ENCODE measurements around the gene NR1D1.

The NR1D1 gene

DNA sequence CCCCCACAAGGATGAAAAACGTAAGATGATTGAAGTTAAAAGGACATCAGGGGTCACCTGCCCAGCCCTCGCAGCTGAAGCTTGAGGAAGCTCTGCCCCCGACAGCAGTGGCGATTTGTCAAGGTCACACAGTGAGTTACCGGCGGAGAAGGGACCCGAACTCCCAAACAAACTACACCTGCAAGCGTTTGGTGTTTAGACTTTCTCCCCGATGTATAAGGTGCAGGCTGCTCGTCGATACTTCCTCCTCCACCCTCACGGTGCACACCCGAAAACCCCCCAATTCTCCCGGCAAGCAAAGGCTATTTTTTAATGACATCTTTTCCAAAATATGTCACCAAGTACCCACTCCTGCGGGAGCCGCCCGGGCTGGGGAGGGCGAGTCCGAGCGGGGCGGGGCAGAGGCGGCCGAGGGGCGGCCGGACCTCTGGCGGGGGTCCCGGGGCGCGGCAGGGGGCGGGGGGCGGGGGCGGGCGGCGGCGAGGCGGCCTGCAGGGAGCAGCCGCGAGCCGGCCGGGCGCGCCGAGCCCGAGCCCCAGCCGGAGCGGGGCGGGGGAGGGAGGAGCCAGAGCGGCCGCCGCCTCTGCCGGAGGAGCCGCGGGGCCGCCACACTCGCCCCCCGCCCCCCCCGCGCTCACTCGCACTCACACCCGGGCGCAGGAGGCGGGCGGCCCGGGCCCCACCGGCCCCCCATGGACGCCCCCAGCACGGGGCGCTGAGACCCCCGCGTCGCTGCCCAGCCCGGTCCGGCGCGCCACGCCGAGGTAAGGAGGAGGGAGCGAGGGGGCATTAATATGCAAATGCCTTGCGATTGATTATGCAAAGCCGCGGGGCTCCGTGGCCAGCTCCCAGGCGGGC, 37.8 kb downstream of the NR1D1 start, which contains the start of gene THRA:
Gene THRA, plus strand, starts transcription at position 637 of the 858 bp plus-strand sequence. CDS start 11,524 bp downstream, outside the sequence.
- no peak for TF ChIP-seq CTCF (conservative IDR thresholded peaks at IDR 0.05; ENCODE audit: low read depth, low read length)
- Histone ChIP-seq H3K27ac (peak within 1 kb of the TSS; percentile 41), H3K36me3 (ENCODE audit: insufficient read depth) (no peaks in the 10 kb centered on the region)

GRCh38 chr17:40061609-40062038, 38.8 kb downstream of the NR1D1 start:
- no peak for TF ChIP-seq CTCF (conservative IDR thresholded peaks at IDR 0.05; ENCODE audit: low read depth, low read length)
- H3K27ac ChIP-seq: no peak overlapping the region
- no peak overlapping the region for H3K9ac ChIP-seq
- no peak overlapping the region for H3K4me3 ChIP-seq (IDR thresholded peaks at IDR 0.05; ENCODE audit: insufficient read depth, low read depth, low read length)
- peaks cover 17% of the 10 kb centered on the region for H3K27me3 ChIP-seq (ENCODE audit: insufficient read depth, low read depth)
- no peaks in the 10 kb centered on the region; the same call in 1 of the 2 replicates for H3K79me2 ChIP-seq (ENCODE audit: insufficient read depth, low read depth)
- peaks cover 25% of the 10 kb centered on the region for H3K4me1 ChIP-seq (ENCODE audit: low read depth, poor library complexity, severe bottlenecking)
- H3K36me3 ChIP-seq (ENCODE audit: insufficient read depth): no peaks in the 10 kb centered on the region
- H4K20me1 ChIP-seq (ENCODE audit: insufficient read depth): no peaks in the 10 kb centered on the region
- H3K4me2 ChIP-seq: no peak overlapping the region; the same call in 1 of the 2 replicates
- no peak overlapping the region for H2AFZ ChIP-seq (ENCODE audit: low read depth)

More for the DNA sequence above, 37.8 kb downstream of the NR1D1 start, which contains the start of gene THRA:
- H3K4me1 ChIP-seq (ENCODE audit: low read depth, poor library complexity, severe bottlenecking): peaks cover 32% of the 10 kb centered on the region
- peak within 1 kb of the TSS; percentile 82 for H3K9ac ChIP-seq
- H3K4me3 ChIP-seq (IDR thresholded peaks at IDR 0.05; ENCODE audit: insufficient read depth, low read depth, low read length): no peak within 1 kb of the TSS
- H3K27me3 ChIP-seq (ENCODE audit: insufficient read depth, low read depth): peaks cover 9% of the 10 kb centered on the region; the same call in 1 of the 2 replicates
- peak within 1 kb of the TSS; percentile 85 for H3K4me2 ChIP-seq
- no peaks in the 10 kb centered on the region for H4K20me1 ChIP-seq (ENCODE audit: insufficient read depth)
- no peaks in the 10 kb centered on the region; the same call in 1 of the 2 replicates for H3K79me2 ChIP-seq (ENCODE audit: insufficient read depth, low read depth)
- H2AFZ ChIP-seq (ENCODE audit: low read depth): peak within 1 kb of the TSS; percentile 96

DNA sequence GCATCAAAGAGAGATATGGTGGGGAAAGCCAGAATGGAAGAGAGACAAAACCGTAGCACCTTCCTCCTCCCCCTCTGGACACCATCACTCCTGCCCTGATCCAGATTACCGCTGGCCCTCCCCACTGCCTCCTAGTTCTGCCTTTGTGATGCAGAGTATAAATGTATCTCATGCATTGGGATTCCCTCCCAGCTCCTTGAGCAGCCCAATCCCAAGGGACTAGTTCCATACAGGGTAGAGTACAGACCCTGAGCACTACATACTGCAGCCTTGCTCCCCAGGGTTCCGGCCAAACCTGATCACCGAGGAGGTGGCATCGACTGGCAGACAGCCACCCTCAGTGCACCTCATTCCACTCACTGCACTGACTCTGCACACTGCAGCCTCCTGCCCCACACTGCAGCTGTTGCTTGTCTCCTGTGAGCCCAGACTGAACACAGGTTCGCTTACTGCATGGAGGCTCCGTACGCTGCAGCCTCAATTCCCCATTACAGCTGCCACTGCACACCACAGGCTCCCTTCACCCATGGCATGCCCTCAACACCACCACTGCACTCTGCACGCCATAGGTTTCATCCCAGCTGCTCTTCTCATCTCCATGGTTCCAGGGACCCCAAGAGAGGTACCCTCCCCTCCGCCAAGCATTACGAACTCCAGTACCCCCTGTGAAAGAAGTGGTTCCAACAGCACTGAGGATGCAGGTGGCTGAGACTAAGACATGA, 39.3 kb downstream of the NR1D1 start:
- Histone ChIP-seq H3K36me3 (ENCODE audit: insufficient read depth) (no peaks in the 10 kb centered on the region), H3K27me3 (ENCODE audit: insufficient read depth, low read depth) (peaks cover 23% of the 10 kb centered on the region), H3K27ac (no peak overlapping the region), H3K4me2 (no peak overlapping the region), H2AFZ (ENCODE audit: low read depth) (no peak overlapping the region), H3K4me3 (IDR thresholded peaks at IDR 0.05; ENCODE audit: insufficient read depth, low read depth, low read length) (no peak overlapping the region), H4K20me1 (ENCODE audit: insufficient read depth) (no peaks in the 10 kb centered on the region), H3K4me1 (ENCODE audit: low read depth, poor library complexity, severe bottlenecking) (peaks cover 25% of the 10 kb centered on the region), H3K79me2 (ENCODE audit: insufficient read depth, low read depth) (no peaks in the 10 kb centered on the region; the same call in 1 of the 2 replicates), H3K9ac (no peak overlapping the region)
- TF ChIP-seq CTCF (conservative IDR thresholded peaks at IDR 0.05; ENCODE audit: low read depth, low read length): no peak

DNA sequence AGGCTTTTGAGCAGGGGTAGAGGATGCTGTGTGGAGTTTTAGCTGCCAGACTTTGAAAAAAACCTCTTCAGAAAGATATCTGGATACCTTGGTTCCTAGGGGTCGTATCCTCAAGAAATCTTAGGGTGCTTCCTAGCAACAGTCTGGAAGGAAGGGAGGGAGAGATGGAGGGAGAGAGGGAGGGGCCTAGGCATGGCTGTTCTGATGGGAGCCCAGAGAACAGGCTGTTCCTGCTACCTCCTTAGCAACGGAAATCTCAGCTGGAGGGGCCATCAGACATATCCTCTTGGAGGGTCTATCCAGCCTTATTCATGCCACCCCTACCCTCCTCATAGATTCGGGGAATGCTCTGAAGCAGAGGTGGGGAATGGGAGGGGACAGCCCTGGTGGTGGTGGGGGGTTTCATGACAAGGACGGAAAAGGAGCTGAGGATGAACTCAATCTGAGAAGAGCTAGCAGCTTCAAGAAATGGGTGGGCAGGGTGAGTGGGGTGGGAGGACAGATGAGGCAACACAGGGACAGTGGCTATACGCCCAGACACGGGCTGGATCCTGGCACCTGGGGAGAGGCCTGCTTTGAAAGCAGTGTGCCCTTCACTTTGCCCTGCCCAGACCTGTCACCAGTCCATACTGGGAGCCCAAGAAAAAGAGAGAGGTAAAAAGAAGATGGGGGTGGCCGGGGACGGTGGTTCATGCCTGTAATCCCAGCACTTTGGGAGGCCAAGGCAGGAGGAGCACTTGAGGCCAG, 40.5 kb downstream of the NR1D1 start:
- Histone ChIP-seq H3K27ac (no peak overlapping the region), H3K9ac (no peak overlapping the region), H3K4me1 (ENCODE audit: low read depth, poor library complexity, severe bottlenecking) (peaks cover 18% of the 10 kb centered on the region), H4K20me1 (ENCODE audit: insufficient read depth) (no peaks in the 10 kb centered on the region), H3K79me2 (ENCODE audit: insufficient read depth, low read depth) (no peaks in the 10 kb centered on the region; the same call in 1 of the 2 replicates), H3K36me3 (ENCODE audit: insufficient read depth) (no peaks in the 10 kb centered on the region), H2AFZ (ENCODE audit: low read depth) (no peak overlapping the region), H3K4me2 (no peak overlapping the region), H3K4me3 (IDR thresholded peaks at IDR 0.05; ENCODE audit: insufficient read depth, low read depth, low read length) (no peak overlapping the region), H3K27me3 (ENCODE audit: insufficient read depth, low read depth) (peaks cover 25% of the 10 kb centered on the region)
- TF ChIP-seq CTCF (conservative IDR thresholded peaks at IDR 0.05; ENCODE audit: low read depth, low read length): no peak

Data from KMS-11 (cell line).